GM19463 (cell line): ENCODE data around the gene SLC25A31.

Experiments
- ATAC-seq: cut with Tn5 transposase; IDR thresholded peaks from one replicate; pipeline ENCODE4 v1.9.1; 2021; ENCODE audit warnings: mild to moderate bottlenecking, moderate library complexity; ENCODE audit not compliant: unreplicated experiment

Gene SLC25A31

GRCh38 chr4:127730142-127730913 is at the start of gene SLC25A31:
SLC25A31 (plus strand) TSS chr4:127730400; CDS start chr4:127730546, 146 bp downstream.
- no peak for ATAC-seq

GRCh38 chr4:127685292-127685691 is 44.9 kb upstream of the SLC25A31 start:
- no peak for ATAC-seq

- ATAC-seq: no peak
Measured at GRCh38 chr4:127686658-127687057, 43.5 kb upstream of the SLC25A31 start.

- no peak for ATAC-seq
Measured at GRCh38 chr4:127687580-127687979, 42.6 kb upstream of the SLC25A31 start.

- peak; percentile 100 for ATAC-seq
Measured at GRCh38 chr4:127698789-127699200, 31.4 kb upstream of the SLC25A31 start.

GRCh38 chr4:127708985-127709384 is 21.2 kb upstream of the SLC25A31 start:
- no peak for ATAC-seq

- no peak for ATAC-seq
Measured at GRCh38 chr4:127709456-127709855, 20.7 kb upstream of the SLC25A31 start.

GRCh38 chr4:127731406-127731805 is 1.2 kb downstream of the SLC25A31 start:
- no peak for ATAC-seq

GRCh38 chr4:127732623-127733328 is 2.6 kb downstream of the SLC25A31 start:
- ATAC-seq: peak; percentile 69

- ATAC-seq: no peak
Measured at GRCh38 chr4:127734976-127735375, 4.8 kb downstream of the SLC25A31 start.

GRCh38 chr4:127737295-127737694 is 7.1 kb downstream of the SLC25A31 start:
- ATAC-seq: no peak

GRCh38 chr4:127741247-127741646 is 11.0 kb downstream of the SLC25A31 start:
- ATAC-seq: no peak

- no peak for ATAC-seq
Measured at GRCh38 chr4:127747883-127748282, 17.7 kb downstream of the SLC25A31 start.

GRCh38 chr4:127748957-127749356 is 18.8 kb downstream of the SLC25A31 start:
- ATAC-seq: no peak

- ATAC-seq: no peak
Measured at GRCh38 chr4:127756906-127757305, 26.7 kb downstream of the SLC25A31 start.

- peak; percentile 81 for ATAC-seq
Measured at GRCh38 chr4:127759228-127759820, 29.1 kb downstream of the SLC25A31 start.

GRCh38 chr4:127759893-127760292 is 29.7 kb downstream of the SLC25A31 start:
- ATAC-seq: no peak

GRCh38 chr4:127771535-127772275 is 41.5 kb downstream of the SLC25A31 start:
- no peak for ATAC-seq

- no peak for ATAC-seq
Measured at GRCh38 chr4:127772769-127773671, 42.8 kb downstream of the SLC25A31 start.

GRCh38 chr4:127775843-127776242 is 45.6 kb downstream of the SLC25A31 start:
- ATAC-seq: peak; percentile 49
